Fibroblast of the aortic adventitia (primary cell): Measurements from ENCODE around the gene SPPL3. TPM values are rescaled to one million over a fixed set of nuclear protein-coding genes. Genes with fewer than 3 reads are reported as not detected.
A peak's percentile ranks its signal among the peaks of the same experiment; 100 is the strongest.

Experiments used
- DNase-seq: peaks from one replicate; pipeline ENCODE4 v3.0.0-alpha.2; 2010; ENCODE audit warnings: low read depth
- H3K4me3 ChIP-seq: 2 replicates; pipeline ENCODE4 v1.5.1; 2011; ENCODE audit warnings: low read depth, mild to moderate bottlenecking, control low read depth, low read length, moderate library complexity
- CTCF ChIP-seq: IDR thresholded peaks from 2 replicates; pipeline ENCODE4 v1.5.1; 2011; ENCODE audit warnings: mild to moderate bottlenecking, low read length, control low read depth, inconsistent platforms; ENCODE audit not compliant: insufficient read depth
- total RNA-seq: library from RNA; depleted of rRNA; stranded (reverse); fragments of >200 nt; gene quantifications from 2 replicates; pipeline ENCODE4 v1.2.3, GENCODE V29; 2012; ENCODE audit warnings: low replicate concordance

The SPPL3 gene
- total RNA-seq, 1 donor: 18.3 TPM

- no peak for TF ChIP-seq CTCF
- H3K4me3 ChIP-seq: no peak overlapping the region
- peak; percentile 20 for DNase-seq
Measured at GRCh38 chr12:120887253-120888043, 16.7 kb downstream of the SPPL3 start.

GRCh38 chr12:120886199-120887018 lies 17.7 kb downstream of the SPPL3 start:
- TF ChIP-seq CTCF: no peak
- no peak overlapping the region for H3K4me3 ChIP-seq
- DNase-seq: no peak

GRCh38 chr12:120885521-120885920 lies 18.6 kb downstream of the SPPL3 start:
- no peak for TF ChIP-seq CTCF
- H3K4me3 ChIP-seq: no peak overlapping the region
- no peak for DNase-seq

GRCh38 chr12:120884644-120885043 lies 19.5 kb downstream of the SPPL3 start:
- H3K4me3 ChIP-seq: no peak overlapping the region
- no peak for DNase-seq
- no peak for TF ChIP-seq CTCF

- no peak overlapping the region for H3K4me3 ChIP-seq
- DNase-seq: no peak
- no peak for TF ChIP-seq CTCF
Measured at GRCh38 chr12:120882055-120882555, 22.1 kb downstream of the SPPL3 start.

GRCh38 chr12:120879718-120880300 lies 24.3 kb downstream of the SPPL3 start:
- DNase-seq: no peak
- H3K4me3 ChIP-seq: no peak overlapping the region
- no peak for TF ChIP-seq CTCF
